Thoracic aorta (tissue), 2 donors: ENCODE data around the gene SCNN1G. TPM values are rescaled to one million over a fixed set of nuclear protein-coding genes. Genes with fewer than 3 reads are reported as not detected.

Experiments used
- ATAC-seq: fragments of 150-250 bp; one replicate; pipeline ENCODE4 v1.8.0; 2017; ENCODE audit warnings: low read depth; ENCODE audit not compliant: insufficient number of reproducible peaks, low FRiP score
- DNase-seq: peaks from one replicate; pipeline ENCODE4 v3.0.0-alpha.2; 2020; ENCODE audit warnings: low spot score
- H3K27ac ChIP-seq, 2 donors: fragments of 200-600 bp; sonication (generic); 1 replicate in 1 of 2; 2 replicates in 1 of 2; pipeline ENCODE4 v1.5.1; 2016; ENCODE audit warnings: mild to moderate bottlenecking in 2 of 2, moderate library complexity in 2 of 2
- H3K27me3 ChIP-seq: fragments of 200-600 bp; sonication (generic); replicated peaks from 2 replicates; pipeline ENCODE4 v1.6.0; 2016; ENCODE audit warnings: mild to moderate bottlenecking; ENCODE audit not compliant: insufficient read depth
- H3K36me3 ChIP-seq: fragments of 200-600 bp; sonication (generic); one replicate; pipeline ENCODE4 v1.5.1; 2016
- H3K4me1 ChIP-seq, 2 donors: fragments of 200-600 bp; sonication (generic); 1 replicate in 1 of 2; 2 replicates in 1 of 2; pipeline versions ENCODE4 v1.5.1 to v1.6.0; 2016; ENCODE audit warnings: low read depth in 2 of 2, mild to moderate bottlenecking in 1 of 2; ENCODE audit not compliant: control insufficient read depth in 1 of 2
- H3K4me3 ChIP-seq: fragments of 200-600 bp; sonication (generic); 2 replicates; pipeline ENCODE4 v1.5.1; 2016; ENCODE audit warnings: mild to moderate bottlenecking
- H3K9me3 ChIP-seq: fragments of 200-600 bp; sonication (generic); 2 replicates; pipeline ENCODE4 v1.5.1; 2016
- total RNA-seq, 2 donors: library from RNA; depleted of rRNA; stranded (reverse); fragments of >200 nt; gene quantifications; one replicate each; pipeline versions ENCODE4 v1.1.0 to v1.2.3, GENCODE V29; 2016
- TF ChIP-seq, protein P1 (sequence below): fragments of 200-600 bp; sonication (generic); IDR thresholded peaks from one replicate; pipeline ENCODE4 v1.5.1; 2019; ENCODE audit warnings: antibody characterized with exemption

The SCNN1G gene
- total RNA-seq, 2 donors from 2014 or later, result not detected

- Histone ChIP-seq H3K4me3 (no peak overlapping the region), H3K36me3 (no peaks in the 10 kb centered on the region), H3K4me1 (no peaks in the 10 kb centered on the region), H3K27me3 (no peaks in the 10 kb centered on the region), H3K9me3 (no peaks in the 10 kb centered on the region), H3K27ac (no peak overlapping the region)
- no peak for ATAC-seq
- no peak for DNase-seq
- TF ChIP-seq, protein P1, sequence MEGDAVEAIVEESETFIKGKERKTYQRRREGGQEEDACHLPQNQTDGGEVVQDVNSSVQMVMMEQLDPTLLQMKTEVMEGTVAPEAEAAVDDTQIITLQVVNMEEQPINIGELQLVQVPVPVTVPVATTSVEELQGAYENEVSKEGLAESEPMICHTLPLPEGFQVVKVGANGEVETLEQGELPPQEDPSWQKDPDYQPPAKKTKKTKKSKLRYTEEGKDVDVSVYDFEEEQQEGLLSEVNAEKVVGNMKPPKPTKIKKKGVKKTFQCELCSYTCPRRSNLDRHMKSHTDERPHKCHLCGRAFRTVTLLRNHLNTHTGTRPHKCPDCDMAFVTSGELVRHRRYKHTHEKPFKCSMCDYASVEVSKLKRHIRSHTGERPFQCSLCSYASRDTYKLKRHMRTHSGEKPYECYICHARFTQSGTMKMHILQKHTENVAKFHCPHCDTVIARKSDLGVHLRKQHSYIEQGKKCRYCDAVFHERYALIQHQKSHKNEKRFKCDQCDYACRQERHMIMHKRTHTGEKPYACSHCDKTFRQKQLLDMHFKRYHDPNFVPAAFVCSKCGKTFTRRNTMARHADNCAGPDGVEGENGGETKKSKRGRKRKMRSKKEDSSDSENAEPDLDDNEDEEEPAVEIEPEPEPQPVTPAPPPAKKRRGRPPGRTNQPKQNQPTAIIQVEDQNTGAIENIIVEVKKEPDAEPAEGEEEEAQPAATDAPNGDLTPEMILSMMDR, result no peak
Measured at GRCh38 chr16:23216658-23217246, 34.2 kb downstream of the SCNN1G start.

DNA sequence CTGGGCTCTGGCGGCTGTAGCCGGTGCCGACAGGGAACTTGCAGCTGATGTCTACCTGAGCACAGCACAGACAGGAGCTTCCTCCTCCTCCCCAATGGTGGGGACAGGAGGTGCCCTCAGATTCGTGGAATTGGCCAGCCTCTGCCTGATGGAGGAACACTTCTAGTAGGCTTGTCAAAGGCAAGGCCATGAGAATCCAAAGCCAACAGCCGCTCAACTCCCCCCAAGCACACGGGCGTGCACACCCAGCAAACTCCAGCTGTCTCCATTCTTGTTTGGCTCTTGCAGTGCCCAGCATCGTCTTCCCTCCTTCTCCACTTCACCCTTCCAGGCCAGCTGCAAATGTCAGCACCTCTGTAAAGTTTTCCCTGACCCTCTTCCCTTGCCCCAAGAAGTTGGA lies 35.1 kb downstream of the SCNN1G start:
- Histone ChIP-seq H3K36me3 (no peaks in the 10 kb centered on the region), H3K4me1 (no peaks in the 10 kb centered on the region), H3K27me3 (no peaks in the 10 kb centered on the region), H3K4me3 (no peak overlapping the region), H3K9me3 (no peaks in the 10 kb centered on the region), H3K27ac (no peak overlapping the region)
- TF ChIP-seq, protein P1, result no peak
- no peak for ATAC-seq
- DNase-seq, result no peak

- Histone ChIP-seq H3K4me1 (no peaks in the 10 kb centered on the region), H3K4me3 (no peak overlapping the region), H3K36me3 (no peaks in the 10 kb centered on the region), H3K27me3 (no peaks in the 10 kb centered on the region), H3K9me3 (no peaks in the 10 kb centered on the region), H3K27ac (no peak overlapping the region)
- DNase-seq (no peak), ATAC-seq (no peak)
- TF ChIP-seq, protein P1, result no peak
Measured at GRCh38 chr16:23222929-23223328, 40.4 kb downstream of the SCNN1G start.

DNA sequence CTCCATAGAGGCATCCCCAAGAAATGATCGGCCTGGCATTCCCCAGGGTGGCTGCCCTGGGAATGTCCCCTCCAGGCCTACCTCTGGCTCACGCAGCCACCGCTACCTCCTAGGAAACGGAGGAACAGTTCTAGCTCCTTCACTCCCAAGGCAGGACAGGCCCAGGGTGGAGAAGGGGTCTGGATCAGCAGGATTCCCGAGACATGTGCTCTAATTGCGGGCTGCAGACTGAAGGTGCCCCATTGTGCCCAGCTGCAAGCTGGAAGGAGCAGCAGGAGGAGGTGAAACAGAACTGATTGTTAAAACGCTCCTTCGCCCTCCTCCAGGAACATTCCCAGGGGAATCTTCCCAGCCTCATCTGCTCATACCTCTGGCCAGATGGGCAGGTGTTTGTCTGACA lies 40.8 kb downstream of the SCNN1G start:
- H3K36me3 ChIP-seq, result no peaks in the 10 kb centered on the region
- H3K4me3 ChIP-seq, result no peak overlapping the region
- DNase-seq, result no peak
- ATAC-seq, result no peak
- no peaks in the 10 kb centered on the region for H3K27me3 ChIP-seq
- H3K27ac ChIP-seq, result no peak overlapping the region
- TF ChIP-seq, protein P1, result no peak
- H3K9me3 ChIP-seq, result no peaks in the 10 kb centered on the region
- no peaks in the 10 kb centered on the region for H3K4me1 ChIP-seq

GRCh38 chr16:23225109-23225508 lies 42.6 kb downstream of the SCNN1G start:
- no peak for DNase-seq
- H3K36me3 ChIP-seq, result no peaks in the 10 kb centered on the region
- no peaks in the 10 kb centered on the region for H3K9me3 ChIP-seq
- no peak for ATAC-seq
- no peak overlapping the region for H3K27ac ChIP-seq
- no peaks in the 10 kb centered on the region for H3K4me1 ChIP-seq
- no peak overlapping the region for H3K4me3 ChIP-seq
- no peaks in the 10 kb centered on the region for H3K27me3 ChIP-seq
- TF ChIP-seq, protein P1, result no peak
